Measurements from ENCODE around the gene NGEF.

The NGEF gene

GRCh38 chr2:233000886-233001750, 11.9 kb downstream of the NGEF start:
- DNase-seq (ENCODE audit: low read depth in 2 of 2): no peak

DNA sequence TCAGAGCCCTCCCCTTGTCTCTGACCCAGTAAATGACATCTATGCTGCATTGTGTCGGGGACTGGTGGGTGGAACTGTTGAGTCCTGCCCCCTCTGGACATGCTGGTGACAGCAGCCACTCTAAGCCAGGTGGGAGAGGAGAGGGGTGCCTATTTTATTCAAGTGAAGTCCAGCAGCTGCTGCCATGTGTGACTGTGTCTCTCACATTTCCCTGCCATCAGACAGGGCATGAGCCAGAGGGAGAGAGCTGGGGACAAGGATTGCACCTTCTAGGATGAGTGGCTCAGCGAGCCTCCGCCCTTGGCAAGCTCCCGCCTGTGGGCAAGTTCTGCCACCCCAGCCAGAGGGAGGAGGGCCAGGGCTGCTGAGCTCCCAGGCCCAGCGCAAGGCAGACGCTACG, 13.7 kb downstream of the NGEF start:
- no peak for DNase-seq (ENCODE audit: low read depth in 2 of 2)

DNA sequence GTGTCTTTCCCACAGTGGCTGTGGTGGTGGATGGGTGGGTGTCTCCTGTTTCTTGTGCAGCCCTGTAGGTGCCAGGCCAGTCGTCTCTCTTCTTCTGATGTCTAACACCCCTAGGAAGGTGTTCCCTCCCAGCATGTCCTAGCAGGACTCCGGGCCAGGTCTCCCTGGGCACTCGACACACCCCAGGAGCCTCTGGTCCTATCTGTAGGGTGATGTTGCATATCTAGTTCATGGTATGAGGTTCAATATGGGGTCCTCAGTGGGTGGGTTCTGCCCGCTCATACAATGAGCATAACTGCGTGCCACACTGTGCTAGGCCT, 14.4 kb downstream of the NGEF start:
- DNase-seq (ENCODE audit: low read depth in 2 of 2): no peak

DNA sequence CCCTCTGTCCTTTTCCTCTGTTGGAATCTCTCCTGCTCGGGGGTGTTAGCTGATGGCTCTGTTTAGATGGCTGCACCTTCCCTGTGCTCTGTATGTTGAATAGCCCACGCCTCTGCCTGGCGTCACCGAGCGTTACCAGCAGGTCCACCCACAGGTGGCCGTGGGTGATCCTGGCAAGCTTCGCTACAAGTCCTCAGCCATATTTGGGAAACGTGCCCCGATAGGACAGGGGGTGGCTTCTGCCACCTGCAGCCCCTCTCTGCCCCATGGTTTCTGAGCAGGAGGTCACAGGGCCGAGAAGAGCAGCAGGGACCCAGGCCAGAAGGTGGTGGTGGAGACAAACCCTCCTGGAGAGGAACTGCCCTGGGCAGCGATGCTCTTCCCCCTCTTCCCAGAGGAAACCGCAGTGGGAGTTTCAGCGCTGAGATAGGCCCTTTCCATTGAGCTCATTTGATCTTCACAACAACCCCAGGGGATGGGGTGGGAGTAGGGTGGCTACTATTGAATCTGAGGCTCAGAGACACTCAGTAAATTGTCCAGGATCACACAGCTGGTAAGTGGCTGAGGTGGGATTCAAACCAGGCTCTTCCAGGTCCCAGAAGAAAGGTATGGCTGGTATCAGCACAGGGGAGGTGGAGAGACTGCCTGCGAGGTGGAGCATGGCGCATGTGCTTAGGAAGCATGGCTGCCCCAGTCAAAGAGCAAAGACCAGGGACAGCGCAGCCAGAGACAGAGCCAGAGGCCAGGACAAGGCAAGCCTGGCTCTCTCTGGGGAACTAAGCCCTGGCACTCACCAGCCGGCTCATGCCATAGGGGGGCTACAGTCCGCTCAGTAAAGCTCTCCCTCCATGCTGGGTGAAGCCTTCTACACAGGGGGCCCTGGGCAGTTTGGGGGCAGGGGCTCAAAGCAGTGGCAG, 15.0 kb downstream of the NGEF start:
- no peak for DNase-seq (ENCODE audit: low read depth in 2 of 2)

DNA sequence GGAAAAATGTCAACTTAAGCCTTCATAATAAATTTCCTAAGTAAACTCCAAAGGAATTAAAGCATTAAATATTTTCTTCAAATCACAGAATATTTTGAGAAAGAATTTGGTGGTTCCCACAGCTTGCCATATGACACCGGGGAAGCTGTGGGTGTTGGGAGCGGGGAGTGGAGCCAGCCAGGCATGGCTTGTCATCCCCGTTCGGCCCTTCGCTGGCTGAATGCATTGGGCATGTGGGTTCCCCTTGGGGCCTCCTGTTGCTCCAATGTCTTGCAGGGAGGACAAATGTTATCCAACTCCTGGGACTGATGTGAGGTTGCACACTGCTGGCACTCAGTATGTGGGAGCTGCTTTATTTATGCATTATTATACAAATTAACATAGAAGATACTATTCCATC, 18.6 kb downstream of the NGEF start:
- DNase-seq (ENCODE audit: low read depth in 2 of 2): no peak

DNA sequence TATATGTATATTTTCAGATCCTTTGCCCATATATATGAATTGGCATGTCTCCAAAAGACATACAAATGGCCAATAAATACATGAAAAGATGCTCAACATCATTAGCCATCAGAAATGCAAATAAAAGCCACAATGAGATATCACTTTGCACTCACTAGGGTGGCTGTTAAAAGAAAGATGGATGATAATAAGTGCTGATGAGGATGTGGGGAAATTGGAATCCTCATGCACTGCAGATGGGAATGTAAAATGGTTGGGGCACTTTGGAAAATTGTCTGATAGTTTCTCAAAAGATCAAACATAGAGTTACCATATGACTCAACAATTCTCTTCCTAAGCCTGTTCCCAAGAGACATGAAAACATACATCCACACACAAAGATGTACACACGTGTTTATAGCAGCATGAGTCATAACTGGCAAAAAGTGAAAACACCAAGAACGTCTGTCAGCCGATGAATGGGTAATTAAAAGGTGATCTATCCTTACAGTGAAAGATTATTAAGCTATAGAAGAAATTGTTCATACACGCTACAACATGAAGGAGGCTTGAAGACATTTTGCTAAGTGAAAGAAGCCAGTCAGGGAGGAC, 19.7 kb downstream of the NGEF start:
- DNase-seq (ENCODE audit: low read depth in 2 of 2): no peak

DNA sequence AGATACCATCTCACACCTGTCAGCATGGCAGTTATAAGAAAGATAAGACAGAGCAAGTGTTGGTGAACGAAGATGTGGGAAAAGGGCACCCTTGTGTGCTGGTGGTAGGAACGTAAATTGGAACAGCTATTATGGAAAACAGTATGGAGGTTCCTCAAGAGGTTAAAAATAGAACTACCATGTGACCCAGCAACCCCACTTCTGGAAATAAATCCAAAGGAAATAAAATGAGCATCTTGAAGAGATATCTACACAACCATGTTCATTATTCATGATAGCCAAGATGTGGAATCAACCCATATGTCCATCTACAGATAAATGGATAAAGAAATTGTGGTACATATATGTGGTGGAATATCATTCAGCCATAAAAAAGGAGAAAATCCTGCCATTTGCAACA, 26.9 kb downstream of the NGEF start:
- DNase-seq (ENCODE audit: low read depth in 2 of 2): no peak

- DNase-seq (ENCODE audit: low read depth in 2 of 2): no peak
These were observed 28.4 kb downstream of the NGEF start for GRCh38 chr2:232984451-232985207.

DNA sequence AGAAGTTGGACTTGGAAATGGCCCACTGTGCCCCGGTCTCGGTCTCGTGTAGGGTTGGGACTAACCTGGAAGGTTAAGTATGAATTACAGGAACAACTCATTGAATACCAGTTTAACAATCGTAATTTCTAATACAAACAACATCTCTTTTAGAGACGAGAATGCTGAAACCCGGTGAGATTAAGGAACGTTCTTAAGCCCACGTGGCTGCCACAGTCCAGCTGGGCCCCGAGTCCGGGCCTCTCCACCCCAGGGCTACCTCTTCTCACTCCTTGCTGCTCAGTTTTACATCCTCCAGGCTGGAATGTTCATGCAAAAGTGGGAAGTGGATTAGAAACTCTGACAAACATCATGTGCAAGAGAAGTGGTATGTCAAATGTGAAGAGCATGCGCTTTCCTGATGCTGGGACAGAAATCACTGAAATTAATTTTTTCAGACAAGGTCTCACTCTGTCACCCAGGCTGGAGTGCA, 29.4 kb downstream of the NGEF start:
- DNase-seq (ENCODE audit: low read depth in 2 of 2): no peak

DNA sequence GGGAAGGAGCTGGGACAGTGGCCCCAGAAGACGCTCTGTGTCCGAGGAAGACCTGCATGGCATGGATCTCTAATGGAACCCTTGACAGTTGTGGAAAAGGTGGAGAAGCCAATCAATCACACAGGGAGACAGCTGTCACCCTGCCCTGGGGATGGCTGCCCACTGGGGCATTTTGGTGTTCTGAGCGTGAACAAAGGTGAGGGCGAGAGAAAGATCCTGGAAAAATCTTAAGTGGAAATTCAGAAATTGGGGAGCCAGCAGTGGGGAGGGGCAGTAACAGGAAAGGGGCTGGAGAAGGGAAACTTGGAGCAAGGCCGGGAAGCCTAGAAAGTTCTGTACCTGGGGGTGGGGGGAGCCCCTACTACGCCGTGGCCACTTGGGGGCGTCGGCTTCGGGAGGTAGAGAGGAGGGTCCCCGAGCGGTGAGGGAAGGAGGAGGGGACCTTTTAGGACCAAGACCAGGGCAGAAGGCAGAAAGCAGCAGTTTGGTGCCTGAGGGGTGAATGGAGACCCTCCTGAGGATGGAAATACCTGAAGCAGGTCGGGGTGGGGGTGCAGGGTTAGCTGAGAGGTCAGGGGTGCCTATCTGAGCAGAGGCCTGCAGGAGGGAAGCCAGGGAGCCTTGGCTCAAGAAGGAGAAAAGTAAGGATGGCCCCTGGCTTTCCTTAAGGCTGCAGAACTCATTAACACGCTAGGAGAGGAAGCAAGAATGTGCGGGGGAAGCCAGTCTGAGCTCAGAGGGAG, 30.0 kb downstream of the NGEF start:
- no peak for DNase-seq (ENCODE audit: low read depth in 2 of 2)

GRCh38 chr2:232981767-232982360, 31.2 kb downstream of the NGEF start:
- DNase-seq (ENCODE audit: low read depth in 2 of 2): no peak

DNA sequence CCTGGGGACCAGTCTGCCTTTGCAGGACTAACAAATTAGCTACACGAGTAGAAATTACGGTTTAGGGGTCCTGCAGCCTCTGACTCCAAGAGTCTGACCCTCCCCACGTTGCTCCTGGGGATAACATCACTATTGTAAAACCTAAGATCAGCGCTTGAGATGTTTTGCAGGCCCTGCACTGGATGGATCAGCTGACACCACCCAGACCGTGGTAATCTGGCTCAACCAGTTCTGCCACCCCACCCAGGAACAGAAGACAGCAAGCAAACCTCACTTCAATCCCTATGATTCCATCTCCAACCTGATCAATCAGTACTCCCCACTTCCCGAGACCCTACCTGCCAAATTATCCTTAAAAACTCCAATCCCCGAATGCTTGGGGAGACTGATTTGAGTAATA, 31.7 kb downstream of the NGEF start:
- no peak for DNase-seq (ENCODE audit: low read depth in 2 of 2)

- no peak for DNase-seq (ENCODE audit: low read depth in 2 of 2)
These were observed 32.4 kb downstream of the NGEF start for GRCh38 chr2:232980683-232981082.

DNA sequence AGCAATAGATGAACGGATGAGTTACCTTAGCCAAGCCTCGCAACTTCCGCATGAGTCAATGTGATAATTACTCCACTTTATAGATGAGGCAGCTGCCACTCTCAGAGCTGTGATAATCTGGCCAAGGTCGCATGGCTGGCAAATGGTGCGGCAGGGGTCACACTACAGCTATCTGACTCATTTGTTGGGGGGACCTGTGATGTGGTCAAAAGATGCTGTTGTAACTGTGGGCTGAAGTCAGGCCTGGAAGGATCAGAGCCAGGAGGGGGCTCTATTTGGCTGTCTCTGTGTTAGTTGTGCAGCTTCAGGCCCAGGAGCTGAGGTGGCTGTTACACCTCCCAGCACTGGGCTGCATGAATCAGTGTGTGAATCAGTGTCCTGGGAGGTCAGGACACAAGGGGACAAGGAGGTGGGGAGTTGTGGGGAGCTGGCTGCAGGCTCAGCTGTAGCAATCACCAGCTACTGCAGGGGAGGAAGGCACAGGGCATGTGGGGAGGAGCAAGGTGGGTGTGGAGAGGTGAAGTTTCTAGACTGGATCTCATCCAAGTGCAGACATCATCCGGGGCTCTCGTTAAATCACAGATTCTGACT, 33.1 kb downstream of the NGEF start:
- no peak for DNase-seq (ENCODE audit: low read depth in 2 of 2)

- no peak for DNase-seq (ENCODE audit: low read depth in 2 of 2)
These were observed 35.6 kb downstream of the NGEF start for GRCh38 chr2:232977438-232977971.

GRCh38 chr2:232976666-232977437, 36.2 kb downstream of the NGEF start:
- no peak for DNase-seq (ENCODE audit: low read depth in 2 of 2)

DNA sequence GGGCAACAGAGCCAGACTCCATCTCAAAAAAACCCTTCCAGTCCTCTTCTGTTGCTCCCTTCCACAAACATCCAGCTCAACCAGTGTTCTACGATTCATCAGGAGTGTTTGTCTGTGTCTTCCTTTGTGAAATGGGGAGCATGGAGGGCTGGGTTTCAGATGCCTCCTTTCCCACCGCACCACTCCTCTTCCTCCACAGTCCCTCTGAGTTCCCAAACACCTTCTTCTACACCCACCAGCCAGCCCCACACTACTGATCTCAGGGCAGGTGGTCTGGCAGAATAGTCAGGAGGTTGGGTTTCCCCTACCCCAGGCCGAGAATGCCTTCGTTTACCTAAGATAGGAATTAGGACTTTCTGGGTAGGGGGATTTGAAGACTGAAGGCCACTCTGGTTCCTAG, 36.9 kb downstream of the NGEF start:
- DNase-seq (ENCODE audit: low read depth in 2 of 2): no peak

- DNase-seq (ENCODE audit: low read depth in 2 of 2): no peak
These were observed 38.7 kb downstream of the NGEF start for GRCh38 chr2:232974396-232974795.

GRCh38 chr2:232973796-232974195, 39.3 kb downstream of the NGEF start:
- DNase-seq (ENCODE audit: low read depth in 2 of 2): no peak

Measured in stimulated activated CD4-positive, alpha-beta T cell treated with anti-CD3 and anti-CD28 coated beads, Interleukin-4, amount 100 ng/mL, for 48 hours (primary cell).